T47D (cell line): ENCODE results near the gene OR52K1.
"Not testable (repeated sequence)": the region's sequence is repeated elsewhere in the genome, so short reads cannot be mapped to it uniquely, and the experiment has no call there.

ENCODE experiments used
- DNase-seq, 2 experiments: peaks; one replicate each; pipeline versions ENCODE4 v3.0.0 to v3.0.0-alpha.2; 2011 to 2012; ENCODE audit warnings: low read depth in 1 of 2, low spot score in 1 of 2
- JUND ChIP-seq: IDR thresholded peaks from 2 replicates; pipeline ENCODE4 v1.6.1; 2012; ENCODE audit warnings: low read depth
- in situ Hi-C: cut with HindIII; loops from 2 replicates; pipeline ENCODE4 v1.10.0; 2016; ENCODE audit warnings: low sequenced_read_pairs, low pct_unique_long_range_greater_than_20kb

OR52K1 gene

DNA sequence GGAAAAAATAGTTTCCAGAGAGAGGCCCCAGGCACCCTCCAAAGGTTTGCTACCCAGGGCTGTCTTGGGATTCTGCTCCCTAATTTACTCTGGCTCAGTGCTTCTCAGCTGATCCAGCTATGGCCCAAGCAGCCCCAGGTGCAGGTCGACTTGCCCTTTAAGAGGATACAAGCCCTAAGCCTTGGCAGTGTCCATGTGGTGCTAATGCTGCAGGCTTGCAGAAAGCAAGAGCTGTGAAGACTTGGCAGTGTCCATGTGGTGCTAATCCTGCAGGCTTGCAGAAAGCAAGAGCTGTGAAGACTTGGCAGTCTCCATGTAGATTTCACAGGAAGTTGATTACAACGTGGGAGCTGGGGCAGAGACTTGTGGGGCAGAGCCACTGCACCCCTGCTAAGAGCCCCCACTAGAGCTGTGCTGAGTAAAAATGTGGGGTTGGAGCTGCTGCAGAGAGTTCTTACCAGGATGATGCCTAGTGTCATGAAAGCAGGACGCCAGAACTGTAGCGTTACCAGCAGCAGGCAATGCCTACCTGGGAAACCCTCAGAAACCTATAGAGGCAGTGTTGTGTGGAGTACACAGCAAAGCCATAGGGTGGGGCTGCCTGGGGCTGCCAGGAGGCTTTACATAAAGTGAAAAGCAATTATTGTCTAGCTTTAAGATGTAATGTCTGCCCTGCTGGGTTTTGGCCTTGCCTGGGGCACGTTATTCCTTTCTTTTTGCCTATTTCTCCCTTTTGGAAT lies 16.1 kb upstream of the OR52K1 start:
- TF ChIP-seq JUND, result no peak
- in situ Hi-C loops, result no loop called here
- DNase-seq, result no peak

DNA sequence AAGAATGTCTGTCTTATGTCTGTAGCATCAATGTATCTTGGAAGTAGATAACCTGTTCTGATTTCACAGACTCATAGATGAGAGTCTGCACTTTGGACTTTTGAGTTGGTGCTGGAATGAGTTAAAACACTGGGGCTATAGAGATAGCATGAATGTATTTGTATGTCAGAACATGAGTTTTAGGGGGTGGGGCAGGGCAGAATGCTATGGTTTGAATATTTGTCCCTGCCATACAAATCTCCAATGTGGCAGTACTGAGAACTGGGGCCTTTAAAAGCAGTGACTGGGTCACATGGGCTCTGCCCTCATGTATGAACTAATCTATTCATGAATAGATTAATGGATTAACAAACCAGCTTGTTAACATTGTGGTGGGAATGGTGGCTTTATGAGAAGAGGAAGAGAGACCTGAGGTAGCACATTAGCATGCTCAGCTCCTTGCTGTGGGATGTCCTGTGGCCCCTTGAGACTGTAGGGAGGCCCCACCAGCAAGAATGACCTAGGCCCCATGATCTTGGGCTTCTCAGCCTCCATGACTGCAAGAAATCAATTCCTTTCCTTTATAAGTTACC lies 15.5 kb upstream of the OR52K1 start:
- no peak for DNase-seq
- in situ Hi-C loops, result no loop called here
- TF ChIP-seq JUND, result no peak

DNA sequence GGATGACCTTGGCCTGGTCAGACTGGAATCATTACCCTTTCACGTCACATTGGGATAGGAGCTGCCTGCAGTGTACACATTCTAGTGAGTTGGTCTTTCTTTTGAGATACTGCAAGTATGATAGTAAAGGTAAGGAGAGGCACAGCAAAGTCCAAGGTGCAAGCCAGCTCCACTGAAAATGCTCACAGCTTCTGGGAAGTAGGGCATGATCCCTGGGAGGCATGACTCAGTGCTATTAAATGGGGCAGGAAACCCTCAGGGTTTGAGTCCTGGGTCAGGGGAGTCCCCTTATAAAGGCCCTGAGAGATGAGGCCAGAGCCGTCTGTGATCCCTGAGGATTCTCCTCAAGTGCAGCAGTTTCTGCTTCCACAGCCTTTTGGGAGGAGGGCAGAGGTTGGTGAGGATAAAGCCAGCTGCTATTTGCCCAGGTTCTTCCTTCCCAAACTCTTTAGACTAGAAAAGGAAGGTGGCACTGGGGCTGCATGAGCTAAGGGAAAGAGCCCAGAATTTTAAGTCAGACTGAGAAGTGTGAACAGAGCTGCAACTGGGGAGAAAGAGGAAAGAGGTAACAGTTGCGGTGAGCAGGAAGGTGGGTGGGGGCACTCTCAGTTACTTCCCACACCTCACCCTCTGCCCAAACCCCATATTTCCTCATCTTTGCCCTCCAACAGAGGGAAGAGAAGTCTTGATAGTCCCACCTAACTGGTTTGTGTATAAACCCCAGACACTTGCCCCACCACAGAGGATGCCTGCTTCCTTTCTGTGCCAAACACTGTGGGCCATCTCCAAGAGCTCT lies 14.4 kb upstream of the OR52K1 start:
- TF ChIP-seq JUND, result no peak
- no peak for DNase-seq
- in situ Hi-C loops, result no loop called here

DNA sequence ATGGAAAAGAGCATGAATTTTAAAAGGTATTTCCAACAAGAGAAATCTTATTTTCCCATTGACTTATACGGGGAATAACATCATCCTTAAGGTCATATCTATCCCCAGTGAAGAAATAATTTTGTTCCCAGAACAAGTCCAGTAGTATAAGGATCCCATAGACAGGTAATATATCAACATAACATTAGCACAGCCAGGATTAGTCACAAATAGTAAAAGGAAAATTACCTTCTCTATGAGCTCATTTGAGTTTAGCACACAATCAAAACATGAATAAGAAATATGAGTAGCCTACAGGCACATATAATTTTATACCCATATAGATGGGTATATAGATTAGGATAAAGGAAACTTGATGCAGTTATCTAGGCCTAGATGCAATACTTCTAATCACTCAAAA lies 2.8 kb upstream of the OR52K1 start:
- no peak for TF ChIP-seq JUND
- in situ Hi-C loops, result no loop called here
- no peak for DNase-seq

DNA sequence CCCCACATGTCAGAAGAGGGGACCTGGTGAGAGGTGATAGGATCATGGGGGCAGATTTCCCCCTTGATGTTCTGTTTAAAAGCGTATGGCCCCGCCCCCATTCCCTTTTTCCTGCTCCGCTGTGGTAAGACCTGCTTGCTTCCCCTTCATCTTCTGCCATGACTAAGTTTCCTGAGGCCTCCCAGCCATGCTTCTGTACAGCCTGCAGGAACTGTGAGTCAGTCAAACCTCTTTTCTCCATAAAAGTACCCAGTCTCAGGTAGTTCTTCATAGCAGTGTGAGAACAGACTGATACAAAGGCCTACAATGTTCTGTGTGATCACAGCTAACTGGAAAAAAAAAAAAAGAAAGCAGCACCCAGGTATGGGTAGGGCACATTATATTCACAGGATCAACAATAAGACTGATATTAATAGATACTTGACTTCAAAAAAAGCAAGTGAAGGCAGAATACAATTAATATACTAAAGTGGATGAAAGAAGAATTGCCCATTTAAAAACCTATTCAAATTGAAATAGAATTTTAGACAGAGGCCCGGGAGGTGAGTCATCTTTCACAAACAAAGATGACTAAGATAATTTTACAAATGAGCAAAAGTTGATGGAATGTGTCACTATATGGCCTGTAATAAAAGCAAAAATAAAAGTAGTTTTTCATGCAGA lies 1.7 kb upstream of the OR52K1 start:
- in situ Hi-C loops, result no loop called here
- no peak for TF ChIP-seq JUND
- no peak for DNase-seq

DNA sequence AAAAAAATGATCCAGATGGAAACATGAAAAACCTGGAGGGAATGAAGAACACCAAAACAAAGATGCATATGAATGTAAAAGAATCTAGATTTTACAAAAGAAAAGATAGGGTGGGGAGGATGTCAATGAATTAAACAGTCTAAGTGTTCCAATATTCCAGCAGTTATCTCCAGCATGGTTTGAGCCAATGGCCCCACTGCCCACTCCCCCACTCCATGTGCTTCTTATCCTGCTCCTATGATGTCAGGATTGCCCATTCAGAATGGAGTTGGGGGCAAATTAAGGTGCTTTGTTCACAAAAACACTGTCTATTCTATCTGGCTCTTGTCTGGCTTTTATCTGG lies 1.2 kb upstream of the OR52K1 start:
- DNase-seq, result no peak
- no peak for TF ChIP-seq JUND
- in situ Hi-C loops, result no loop called here

DNA sequence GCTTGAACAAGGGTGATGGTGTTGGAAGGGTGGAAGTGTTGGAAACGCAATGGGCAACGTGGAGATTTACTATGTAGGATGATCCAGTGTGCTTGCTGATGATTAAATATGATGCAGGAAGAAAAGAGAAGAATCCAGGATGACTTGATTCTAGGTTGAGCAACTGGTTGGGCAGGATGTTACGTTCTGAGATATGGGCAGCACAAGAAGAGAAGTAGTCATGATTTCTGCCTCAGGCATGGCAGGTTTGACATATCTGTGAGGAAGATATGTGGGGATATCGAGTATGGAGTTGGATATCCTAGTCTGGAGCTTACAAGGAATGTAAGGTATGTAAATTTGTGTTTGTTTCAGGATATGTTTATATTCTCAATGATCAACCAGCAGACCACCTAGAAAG lies 1.9 kb downstream of the OR52K1 start:
- in situ Hi-C loops, result no loop called here
- TF ChIP-seq JUND, result no peak
- DNase-seq, result no peak

DNA sequence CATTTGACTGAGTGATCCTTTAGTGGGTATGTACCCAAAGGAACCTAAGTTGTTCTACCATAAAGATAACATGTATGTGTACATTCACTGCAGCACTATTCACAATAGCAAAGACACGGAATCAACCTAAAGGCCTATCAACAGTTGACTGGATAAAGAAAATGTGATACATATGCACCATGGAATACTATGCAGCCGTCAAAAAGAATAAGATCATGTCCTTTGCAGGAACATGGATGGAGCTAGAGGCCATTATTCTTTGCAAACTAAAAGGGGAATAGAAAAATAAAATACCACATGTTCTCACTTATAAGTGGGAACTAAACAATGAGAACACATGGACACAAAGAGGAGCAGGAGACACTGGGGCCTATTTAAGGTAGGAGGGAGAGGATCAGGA lies 9.0 kb downstream of the OR52K1 start:
- in situ Hi-C loops, DNase-seq: not testable (repeated sequence)

DNA sequence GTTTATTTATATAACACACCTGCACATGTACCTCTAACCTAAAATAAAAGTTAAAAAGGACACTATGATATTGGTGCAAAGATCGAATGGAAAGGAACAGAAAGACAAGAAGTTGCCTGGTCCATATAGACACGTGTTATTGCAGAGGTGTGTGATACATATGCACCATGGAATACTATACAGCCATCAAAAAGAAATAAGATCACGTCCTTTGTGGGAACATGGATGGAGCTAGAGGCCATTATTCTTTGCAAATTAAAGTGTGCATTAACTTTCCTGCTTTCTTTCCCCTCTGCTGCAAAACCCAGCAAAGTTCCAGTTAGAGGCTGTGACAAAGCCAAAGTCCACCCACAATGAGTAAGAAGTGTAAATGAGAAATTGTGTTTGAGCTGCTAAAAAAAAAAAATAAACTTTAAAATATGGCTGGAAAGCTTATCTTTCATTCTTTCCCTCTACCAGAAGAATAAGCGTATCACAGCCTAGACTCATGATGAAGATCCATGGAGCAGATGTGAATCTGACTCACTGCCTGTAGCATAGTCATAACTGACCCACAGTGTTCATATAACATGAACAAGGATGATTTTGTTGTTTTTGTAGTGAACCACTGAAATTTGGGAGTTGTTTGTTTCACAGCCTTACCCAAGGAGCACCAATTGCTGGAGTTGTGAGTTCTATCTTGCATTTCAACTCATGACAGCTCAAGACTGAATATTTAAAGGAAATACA lies 9.6 kb downstream of the OR52K1 start:
- no peak for DNase-seq
- in situ Hi-C loops, result no loop called here
- TF ChIP-seq JUND, result no peak

DNA sequence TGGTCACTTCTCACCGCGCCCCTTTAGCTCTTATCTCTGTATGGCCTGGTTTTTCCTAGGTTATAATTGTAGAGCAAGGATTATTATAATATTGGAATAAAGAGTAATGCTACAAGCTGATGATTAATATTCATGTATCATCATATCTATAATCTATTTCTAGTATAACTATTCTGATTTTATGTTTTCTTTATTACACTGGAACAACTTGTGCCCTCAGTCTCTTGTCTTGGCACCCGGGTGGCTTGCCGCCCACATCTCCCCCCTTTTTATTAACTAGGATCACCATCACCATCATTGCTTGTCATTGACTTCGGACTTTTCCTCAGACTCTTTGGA lies 11.0 kb downstream of the OR52K1 start:
- in situ Hi-C loops, result no loop called here
- TF ChIP-seq JUND, result no peak
- no peak for DNase-seq

DNA sequence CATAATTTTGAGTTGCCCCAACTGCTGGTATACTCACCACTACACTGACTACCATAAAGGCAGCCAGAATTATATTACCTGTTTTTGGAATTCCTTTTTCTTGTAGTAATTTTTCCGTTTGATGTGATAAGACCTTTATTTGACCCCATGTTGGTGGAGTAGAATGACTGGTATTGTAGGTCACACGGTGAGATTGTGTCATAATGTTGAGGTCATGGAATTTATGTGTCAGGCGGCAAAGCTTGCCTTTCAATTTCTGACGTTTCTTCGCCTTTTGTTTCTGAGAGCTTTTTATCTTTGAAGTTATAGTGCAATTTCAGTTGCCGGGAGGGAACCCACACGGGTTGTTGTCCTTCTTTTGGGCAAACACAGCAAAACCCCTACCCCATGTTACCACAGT lies 13.0 kb downstream of the OR52K1 start:
- no peak for TF ChIP-seq JUND
- in situ Hi-C loops, result no loop called here
- no peak for DNase-seq

DNA sequence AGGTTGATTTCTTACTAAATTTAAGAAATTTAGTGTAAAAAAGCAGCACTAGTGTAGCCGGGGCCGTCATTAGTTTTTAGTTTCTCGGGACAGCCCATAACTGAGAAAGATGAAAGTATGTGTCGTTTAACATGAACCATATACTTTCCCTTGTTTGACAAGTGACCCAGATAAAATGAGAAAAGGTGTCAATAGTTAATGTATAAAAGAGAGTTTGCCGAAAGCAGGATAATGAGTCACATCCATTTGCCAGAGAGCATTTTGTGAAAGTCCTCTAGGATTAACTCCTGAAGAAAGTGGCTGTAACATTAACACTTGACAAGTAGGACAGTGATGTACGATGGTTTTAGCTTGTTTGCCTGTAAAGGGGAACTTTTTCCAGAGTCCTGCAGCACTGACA lies 13.5 kb downstream of the OR52K1 start:
- no peak for DNase-seq
- in situ Hi-C loops, result no loop called here
- TF ChIP-seq JUND, result no peak
